ENCODE data around the gene TNFRSF8. TPM values are rescaled to one million over a fixed set of nuclear protein-coding genes. Genes with fewer than 3 reads are reported as not detected.

TNFRSF8 gene
- total and polyA plus RNA-seq, 2 of the 13 experiments (the other 11 are each of a cell fraction or from before 2014, with no cell fraction given): not detected

GRCh38 chr1:12138196-12139168, 75.4 kb downstream of the TNFRSF8 start:
- WGBS (ENCODE audit: low lambda C conversion rate): 38% methylated on average over 13 of the region's 31 CpGs
- ChIA-PET POLR2A (no interaction called here), CTCF (ENCODE audit: low intra/inter-chr PET ratio, low total read pairs) (no interaction called here)
- Histone ChIP-seq H3K4me2 (ENCODE audit: low read depth, low read length) (no peak overlapping the region), H4K20me1 (ENCODE audit: insufficient read depth, low read length) (no peaks in the 10 kb centered on the region), H3K27me3 (ENCODE audit: control insufficient read depth in 1 of 2, insufficient read depth in 2 of 2, low read length in 2 of 2) (peaks cover 5 to 45% of the 10 kb centered on the region in 2 experiments; a peak in 4 of 5 replicates), H3K9me3 (ENCODE audit: low read length) (no peaks in the 10 kb centered on the region), H3K79me2 (ENCODE audit: insufficient read depth, low read length) (no peaks in the 10 kb centered on the region), H3K4me1 (ENCODE audit: insufficient read depth, low read length) (peaks cover 3% of the 10 kb centered on the region; the same call in 1 of the 2 replicates), H3K9ac (ENCODE audit: insufficient read depth, low read depth, low read length) (no peak overlapping the region), H3K4me3 (replicated peaks in 1 of 3; ENCODE audit: insufficient read depth in 1 of 3, low read depth in 2 of 3, low read length in 3 of 3) (no peak overlapping the region), H3K36me3 (replicated peaks in 1 of 2; ENCODE audit: control insufficient read depth in 1 of 2, insufficient read depth in 2 of 2, low read length in 2 of 2) (no peaks in the 10 kb centered on the region), H2AFZ (ENCODE audit: low read length) (no peak overlapping the region), H3K27ac (ENCODE audit: extremely low read length, insufficient read depth, low read length) (no peak overlapping the region)
- FAIRE-seq (no peak), ATAC-seq (no peak), DNase-seq (ENCODE audit: low spot score) (no peak)
- in situ Hi-C loops (cut with HindIII; ENCODE audit: extremely low pct_ligation_motif_present, low pct_unique_long_range_greater_than_20kb): no loop called here
- TF ChIP-seq ZNF558 (CRISPR knock-in tag; IDR thresholded peaks at IDR 0.05; ENCODE audit: borderline replicate concordance): no peak
- no peak for TF ChIP-seq SNAPC4 (CRISPR knock-in tag; IDR thresholded peaks at IDR 0.05)
- no peak for TF ChIP-seq ZNF124 (CRISPR knock-in tag; IDR thresholded peaks at IDR 0.05)
- TF ChIP-seq ZMYM2 (CRISPR knock-in tag; IDR thresholded peaks at IDR 0.05): no peak
- TF ChIP-seq ATAD3A (CRISPR knock-in tag; IDR thresholded peaks at IDR 0.05): no peak
- TF ChIP-seq ZNF446 (CRISPR knock-in tag; IDR thresholded peaks at IDR 0.05): no peak
- no peak for TF ChIP-seq SIX4 (CRISPR knock-in tag; IDR thresholded peaks at IDR 0.05)
- TF ChIP-seq ZBTB37 (CRISPR knock-in tag; IDR thresholded peaks at IDR 0.05): no peak
- TF ChIP-seq ZNF567 (CRISPR knock-in tag; IDR thresholded peaks at IDR 0.05; ENCODE audit: borderline replicate concordance): no peak
- TF ChIP-seq HMG20B (CRISPR knock-in tag; conservative IDR thresholded peaks at IDR 0.05): no peak
- no peak for TF ChIP-seq ZNF589 (CRISPR knock-in tag; conservative IDR thresholded peaks at IDR 0.05)
- TF ChIP-seq GATA4 (IDR thresholded peaks at IDR 0.05; ENCODE audit: borderline replicate concordance, low read depth): no peak
- no peak for TF ChIP-seq ZBTB43 (CRISPR knock-in tag; conservative IDR thresholded peaks at IDR 0.05)
- no TSS peak for BruUV-seq (replicated peaks)
- intact Hi-C loops (cut with micrococcal nuclease; ENCODE audit: unreplicated experiment): no loop called here
